Caco-2 (cell line): ENCODE measurements around the gene LY6G6F. TPM values are rescaled to one million over a fixed set of nuclear protein-coding genes. Genes with fewer than 3 reads are reported as not detected.

ENCODE experiments used
- BruUV-seq: library from RNA; stranded (reverse); fragments of 400-500 nt; replicated peaks from 2 replicates; lab custom pipeline; 2021; lab: Mats Ljungman, UMichigan
- CTCF ChIA-PET: fragments of 300-600 bp; sonication (Branson Sonifier 250); formaldehyde crosslinking; loops from one replicate; lab custom pipeline; 2022; ENCODE audit warnings: antibody characterized with exemption; lab: Charles Lee
- POLR2A ChIA-PET: fragments of 300-600 bp; sonication (Branson Sonifier 250); formaldehyde crosslinking; loops from one replicate; lab custom pipeline; 2022; ENCODE audit warnings: antibody characterized with exemption; lab: Charles Lee
- DNase-seq, 2 experiments: peaks; one replicate each; pipeline versions ENCODE4 v3.0.0 to v3.0.0-alpha.2; 2020 to 2022
- H3K27me3 ChIP-seq: replicated peaks from 2 replicates; pipeline ENCODE4 v1.6.0; 2011; ENCODE audit warnings: low read length; ENCODE audit not compliant: control insufficient read depth, insufficient read depth
- H3K36me3 ChIP-seq: 2 replicates; pipeline ENCODE4 v1.5.1; 2011; ENCODE audit warnings: low read length; ENCODE audit not compliant: control insufficient read depth, insufficient read depth
- H3K4me1 ChIP-seq: fragments of 250-450 bp; sonication (Bioruptor Pico); 2 replicates; pipeline ENCODE4 v1.5.1; 2020; ENCODE audit warnings: mild to moderate bottlenecking
- H3K4me3 ChIP-seq: 2 replicates; pipeline ENCODE4 v1.5.1; 2011; ENCODE audit warnings: low read depth, mild to moderate bottlenecking, control low read depth, low read length
- H3K9me3 ChIP-seq: fragments of 250-450 bp; sonication (Bioruptor Pico); 2 replicates; pipeline ENCODE4 v1.5.1; 2020; ENCODE audit warnings: mild to moderate bottlenecking, moderate library complexity
- H3K27ac Mint-ChIP-seq: one replicate; pipeline ENCODE4 v1.8.0; 2022; ENCODE audit warnings: mixed read lengths; ENCODE audit not compliant: unreplicated experiment
- H3K27me3 Mint-ChIP-seq: one replicate; pipeline ENCODE4 v1.8.0; 2022; ENCODE audit warnings: mixed read lengths; ENCODE audit not compliant: insufficient read depth, unreplicated experiment
- H3K36me3 Mint-ChIP-seq: one replicate; pipeline ENCODE4 v1.8.0; 2022; ENCODE audit warnings: mild to moderate bottlenecking, mixed read lengths; ENCODE audit not compliant: insufficient read depth, unreplicated experiment
- H3K4me1 Mint-ChIP-seq: one replicate; pipeline ENCODE4 v1.8.0; 2022; ENCODE audit warnings: low read depth, mixed read lengths; ENCODE audit not compliant: unreplicated experiment
- H3K4me3 Mint-ChIP-seq: one replicate; pipeline ENCODE4 v1.8.0; 2022; ENCODE audit warnings: mild to moderate bottlenecking, moderate library complexity, mixed read lengths; ENCODE audit not compliant: unreplicated experiment
- H3K9me3 Mint-ChIP-seq: one replicate; pipeline ENCODE4 v1.8.0; 2022; ENCODE audit warnings: mixed read lengths; ENCODE audit not compliant: unreplicated experiment
- intact Hi-C: fragments of 100-400 bp; cut with micrococcal nuclease; formaldehyde crosslinking; loops from one replicate; pipeline ENCODE4 v1.10.0; 2022; ENCODE audit not compliant: unreplicated experiment
- total RNA-seq: library from RNA; stranded (reverse); gene quantifications from 2 replicates; pipeline ENCODE4 v1.2.3, GENCODE V29; 2022
- TF ChIP-seq, protein P1 (sequence below), 2 experiments: fragments of 200-600 bp in 1 of 2; IDR thresholded peaks; 1 replicate in 1 of 2; 2 replicates in 1 of 2; pipeline versions ENCODE4 v1.5.1 to v1.8.0; 2011 to 2022; ENCODE audit warnings: antibody characterized with exemption in 1 of 2, control low read depth in 1 of 2, inconsistent platforms in 1 of 2, low read depth in 1 of 2, low read length in 1 of 2, mild to moderate bottlenecking in 1 of 2, moderate library complexity in 1 of 2; ENCODE audit not compliant: insufficient read depth in 1 of 2, severe bottlenecking in 1 of 2, unreplicated experiment in 1 of 2

Gene LY6G6F
- total RNA-seq, 1 experiment from 2014 or later: not detected

DNA sequence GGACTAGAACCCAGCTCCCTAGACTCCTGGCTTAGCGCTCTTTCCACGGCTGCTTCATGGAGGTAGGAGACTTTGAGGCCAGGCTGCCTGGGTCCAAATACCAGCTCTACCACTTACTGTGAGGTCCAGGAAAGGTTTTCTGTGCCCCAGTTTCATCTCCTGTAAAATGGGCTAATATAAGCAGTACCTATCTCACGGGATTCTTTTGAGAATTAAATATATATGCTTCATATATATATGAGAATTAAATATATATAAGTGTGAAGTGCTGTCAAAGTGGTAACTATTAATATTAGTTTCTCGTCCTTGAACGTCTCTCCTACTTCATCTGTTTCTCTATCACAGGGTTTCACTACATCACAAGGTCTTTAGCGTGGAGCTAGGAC, 15.6 kb upstream of the LY6G6F start:
- Mint-ChIP-seq H3K36me3 (peaks cover 57% of the 10 kb centered on the region), H3K4me3 (peak overlapping the region; percentile 74), H3K27ac (peak overlapping the region; percentile 94), H3K9me3 (no peaks in the 10 kb centered on the region), H3K27me3 (no peaks in the 10 kb centered on the region), H3K4me1 (peaks cover 23% of the 10 kb centered on the region)
- ChIA-PET POLR2A (interaction anchor here (0.6 to 2.0 kb wide), 10 partner anchors 11 to 230 kb away, joined by 3 to 9 read pairs (median 4); partner anchors contain the start of genes ABHD16A, C6orf47, DDAH2 and HSPA1A), CTCF (interaction anchor here (0.6 to 1.3 kb wide), 4 partner anchors 9 to 124 kb away, joined by 3 to 4 read pairs (median 4); partner anchors contain the start of genes HSPA1A, HSPA1L and LY6G5C)
- no peak for DNase-seq
- Histone ChIP-seq H3K36me3 (peaks cover 6% of the 10 kb centered on the region), H3K9me3 (no peaks in the 10 kb centered on the region), H3K27me3 (no peaks in the 10 kb centered on the region), H3K4me3 (no peak overlapping the region), H3K4me1 (peaks cover 34% of the 10 kb centered on the region)
- intact Hi-C loops: no loop called here
- BruUV-seq: no TSS peak
- TF ChIP-seq, protein P1, sequence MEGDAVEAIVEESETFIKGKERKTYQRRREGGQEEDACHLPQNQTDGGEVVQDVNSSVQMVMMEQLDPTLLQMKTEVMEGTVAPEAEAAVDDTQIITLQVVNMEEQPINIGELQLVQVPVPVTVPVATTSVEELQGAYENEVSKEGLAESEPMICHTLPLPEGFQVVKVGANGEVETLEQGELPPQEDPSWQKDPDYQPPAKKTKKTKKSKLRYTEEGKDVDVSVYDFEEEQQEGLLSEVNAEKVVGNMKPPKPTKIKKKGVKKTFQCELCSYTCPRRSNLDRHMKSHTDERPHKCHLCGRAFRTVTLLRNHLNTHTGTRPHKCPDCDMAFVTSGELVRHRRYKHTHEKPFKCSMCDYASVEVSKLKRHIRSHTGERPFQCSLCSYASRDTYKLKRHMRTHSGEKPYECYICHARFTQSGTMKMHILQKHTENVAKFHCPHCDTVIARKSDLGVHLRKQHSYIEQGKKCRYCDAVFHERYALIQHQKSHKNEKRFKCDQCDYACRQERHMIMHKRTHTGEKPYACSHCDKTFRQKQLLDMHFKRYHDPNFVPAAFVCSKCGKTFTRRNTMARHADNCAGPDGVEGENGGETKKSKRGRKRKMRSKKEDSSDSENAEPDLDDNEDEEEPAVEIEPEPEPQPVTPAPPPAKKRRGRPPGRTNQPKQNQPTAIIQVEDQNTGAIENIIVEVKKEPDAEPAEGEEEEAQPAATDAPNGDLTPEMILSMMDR (IDR thresholded peaks at IDR 0.05; ENCODE audit: insufficient read depth in 1 of 2, low read depth in 1 of 2, low read length in 1 of 2, severe bottlenecking in 1 of 2, unreplicated experiment in 1 of 2): no peak

DNA sequence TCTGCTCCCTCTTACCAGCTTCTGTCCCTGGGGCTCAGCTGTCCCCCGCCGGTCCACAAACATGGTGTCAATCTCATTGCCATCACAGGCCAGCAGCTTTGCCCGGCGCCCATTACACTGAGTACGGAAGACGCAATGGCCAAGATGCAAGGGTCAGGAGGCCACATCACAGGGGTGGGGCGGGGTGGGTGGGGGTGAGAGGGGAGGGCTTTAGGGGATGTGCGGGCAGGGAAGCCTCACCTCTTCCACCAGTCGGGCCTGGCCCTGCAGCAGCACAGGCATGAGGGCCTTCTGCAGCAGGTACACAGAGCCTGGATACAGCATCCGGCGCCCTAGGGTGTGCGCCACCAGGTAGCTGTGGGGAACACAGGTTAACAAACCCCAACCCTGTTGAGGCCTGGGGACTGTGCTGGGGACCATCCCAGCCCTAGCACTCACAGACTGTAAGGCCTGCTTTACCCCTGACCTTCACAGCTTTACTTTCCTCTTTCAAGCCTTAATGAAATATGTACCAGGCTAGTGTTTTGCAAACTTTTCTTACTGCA, 15.0 kb upstream of the LY6G6F start:
- ChIA-PET POLR2A (interaction anchor here (1.1 to 2.0 kb wide), 5 partner anchors 11 to 136 kb away, joined by 3 to 9 read pairs (median 4); partner anchors contain the start of genes ABHD16A, C6orf47, HSPA1A and HSPA1B), CTCF (interaction anchor here (0.6 kb wide), 1 partner anchor 9 kb away, joined by 3 read pairs; no protein-coding TSS in a partner anchor)
- no peak overlapping the region for H3K4me3 ChIP-seq
- Mint-ChIP-seq H3K27ac (peak overlapping the region; percentile 94), H3K4me3 (peak overlapping the region; percentile 74), H3K9me3 (no peaks in the 10 kb centered on the region), H3K27me3 (no peaks in the 10 kb centered on the region), H3K4me1 (peaks cover 27% of the 10 kb centered on the region), H3K36me3 (peaks cover 58% of the 10 kb centered on the region)
- peaks cover 34% of the 10 kb centered on the region for H3K4me1 ChIP-seq
- no peak for DNase-seq
- TF ChIP-seq, protein P1 (IDR thresholded peaks at IDR 0.05; ENCODE audit: insufficient read depth in 1 of 2, low read depth in 1 of 2, low read length in 1 of 2, severe bottlenecking in 1 of 2, unreplicated experiment in 1 of 2): no peak
- no peaks in the 10 kb centered on the region for H3K9me3 ChIP-seq
- peaks cover 6% of the 10 kb centered on the region for H3K36me3 ChIP-seq
- H3K27me3 ChIP-seq: no peaks in the 10 kb centered on the region
- intact Hi-C loops: no loop called here
- BruUV-seq: no TSS peak

DNA sequence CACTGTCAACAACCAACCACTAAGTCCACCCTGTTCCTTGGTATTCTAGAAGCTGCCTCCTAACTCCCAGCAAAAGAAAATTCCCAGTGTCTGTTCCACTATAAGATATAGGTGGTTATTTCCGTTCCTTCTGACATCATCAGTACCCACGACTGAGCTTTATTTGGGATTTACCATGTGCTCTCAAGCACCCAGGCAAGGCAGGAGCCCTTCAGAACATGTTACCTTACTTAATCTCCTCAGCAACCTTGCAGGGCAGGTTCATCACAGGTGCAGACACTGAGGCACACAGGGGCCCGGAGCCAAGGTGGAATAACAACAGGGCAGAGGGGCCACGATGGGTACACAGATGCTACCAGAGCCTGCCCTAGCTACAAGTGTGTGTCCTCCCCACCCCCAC, 14.3 kb upstream of the LY6G6F start:
- Mint-ChIP-seq H3K4me3 (no peak overlapping the region), H3K36me3 (peaks cover 62% of the 10 kb centered on the region), H3K9me3 (no peaks in the 10 kb centered on the region), H3K27ac (peak overlapping the region; percentile 2), H3K4me1 (peaks cover 34% of the 10 kb centered on the region), H3K27me3 (no peaks in the 10 kb centered on the region)
- peaks cover 9% of the 10 kb centered on the region for H3K36me3 ChIP-seq
- intact Hi-C loops: no loop called here
- H3K4me3 ChIP-seq: no peak overlapping the region
- TF ChIP-seq, protein P1 (IDR thresholded peaks at IDR 0.05; ENCODE audit: insufficient read depth in 1 of 2, low read depth in 1 of 2, low read length in 1 of 2, severe bottlenecking in 1 of 2, unreplicated experiment in 1 of 2): no peak
- ChIA-PET CTCF (interaction anchor here (0.7 kb wide), 1 partner anchor 99 kb away, joined by 3 read pairs; no protein-coding TSS in a partner anchor), POLR2A (interaction anchor here (1.5 to 1.9 kb wide), 2 partner anchors 123 to 135 kb away, joined by 3 to 4 read pairs; partner anchors contain the start of genes HSPA1A, HSPA1B and HSPA1L)
- H3K4me1 ChIP-seq: peaks cover 37% of the 10 kb centered on the region
- no peak for DNase-seq
- H3K27me3 ChIP-seq: no peaks in the 10 kb centered on the region
- no TSS peak for BruUV-seq
- H3K9me3 ChIP-seq: no peaks in the 10 kb centered on the region
